GM21381 (cell line): ENCODE data around the gene IFITM5.
A peak's percentile ranks its signal among the peaks of the same experiment; 100 is the strongest.
"Not testable (repeated sequence)": the region's sequence is repeated elsewhere in the genome, so short reads cannot be mapped to it uniquely, and the experiment has no call there.

Source experiments
- ATAC-seq: cut with Tn5 transposase; IDR thresholded peaks from one replicate; pipeline ENCODE4 v1.9.1; 2021; ENCODE audit warnings: mild to moderate bottlenecking, moderate library complexity; ENCODE audit not compliant: unreplicated experiment

IFITM5 gene

GRCh38 chr11:296171-297050, 2.9 kb downstream of the IFITM5 start:
- ATAC-seq = no peak

GRCh38 chr11:295351-296170, 3.8 kb downstream of the IFITM5 start:
- ATAC-seq = no peak

GRCh38 chr11:294780-295179, 4.5 kb downstream of the IFITM5 start:
- ATAC-seq = no peak

- no peak for ATAC-seq
These were observed 5.3 kb downstream of the IFITM5 start for GRCh38 chr11:293852-294661.

- ATAC-seq = no peak
These were observed 6.0 kb downstream of the IFITM5 start for GRCh38 chr11:293271-293851.

GRCh38 chr11:292211-293121, 6.9 kb downstream of the IFITM5 start:
- no peak for ATAC-seq

GRCh38 chr11:291281-292210, 7.8 kb downstream of the IFITM5 start:
- ATAC-seq = no peak

GRCh38 chr11:290621-291231, 8.6 kb downstream of the IFITM5 start:
- ATAC-seq = no peak

GRCh38 chr11:289712-290620, 9.4 kb downstream of the IFITM5 start:
- no peak for ATAC-seq

- ATAC-seq = no peak
These were observed 10.0 kb downstream of the IFITM5 start for GRCh38 chr11:289398-289711.

GRCh38 chr11:288478-289397, 10.6 kb downstream of the IFITM5 start, which contains the start of gene PGGHG:
Gene PGGHG, plus strand, starts transcription at chr11:289126. Its CDS starts 691 bp downstream, at chr11:289817.
- peak; percentile 70 for ATAC-seq

- ATAC-seq = no peak
These were observed 11.4 kb downstream of the IFITM5 start for GRCh38 chr11:287821-288477.

GRCh38 chr11:286977-287820, 12.1 kb downstream of the IFITM5 start:
- not testable (repeated sequence) for ATAC-seq

GRCh38 chr11:285894-286220, 13.5 kb downstream of the IFITM5 start:
- no peak for ATAC-seq
